Skeletal muscle cell (primary cell): ENCODE measurements around the gene PRRC1.
"Not testable (repeated sequence)": the region's sequence is repeated elsewhere in the genome, so short reads cannot be mapped to it uniquely, and the experiment has no call there.

Experiments
- DNase-seq: peaks from one replicate; pipeline ENCODE4 v3.0.0-alpha.2; 2010; ENCODE audit warnings: low read depth
- H3K4me3 ChIP-seq: 2 replicates; pipeline ENCODE4 v1.5.1; 2011; ENCODE audit warnings: low read depth, mild to moderate bottlenecking, control low read depth, low read length, moderate library complexity

The PRRC1 gene

GRCh38 chr5:127536687-127537086 is 19.2 kb downstream of the PRRC1 start:
- DNase-seq, result no peak
- no peak overlapping the region for H3K4me3 ChIP-seq

DNA sequence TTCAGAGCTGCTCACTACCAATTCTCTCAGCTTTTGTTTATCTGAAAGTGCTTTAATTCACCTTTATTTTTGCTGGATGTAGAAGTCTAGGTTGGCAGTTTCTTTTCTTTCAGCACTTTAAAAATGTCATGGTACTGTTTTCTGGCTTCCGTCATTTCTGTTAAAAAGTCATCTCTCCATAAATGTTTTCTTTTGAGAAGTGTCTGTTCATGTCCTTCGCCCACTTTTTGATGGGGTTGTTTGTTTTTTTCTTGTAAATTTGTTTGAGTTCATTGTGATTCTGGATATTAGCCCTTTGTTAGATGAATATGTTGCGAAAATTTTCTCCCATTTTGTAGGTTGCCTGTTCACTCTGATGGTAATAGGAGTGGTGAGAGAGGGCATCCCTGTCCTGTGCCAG is 23.1 kb downstream of the PRRC1 start:
- not testable (repeated sequence) for DNase-seq, H3K4me3 ChIP-seq

- DNase-seq, result not testable (repeated sequence)
These were observed 27.8 kb downstream of the PRRC1 start for GRCh38 chr5:127545249-127545648.

DNA sequence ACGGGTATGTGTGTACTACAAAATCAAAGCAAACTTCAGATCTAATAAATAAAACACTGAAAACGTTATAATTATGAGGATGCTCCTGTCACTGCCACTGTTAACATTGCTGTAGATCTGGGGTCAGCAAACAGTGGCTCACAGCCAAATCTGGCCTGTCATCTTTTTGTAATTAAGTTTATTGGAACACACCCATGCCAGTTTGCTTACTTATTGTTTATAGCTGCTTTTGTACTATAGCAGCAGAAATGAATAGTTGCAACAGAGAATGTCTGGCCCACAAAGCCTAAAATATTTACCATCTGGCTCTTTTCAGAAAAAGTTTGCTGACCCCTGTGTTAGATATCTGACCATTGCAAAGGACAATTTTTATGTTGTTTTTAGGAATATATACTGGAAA is 32.1 kb downstream of the PRRC1 start:
- DNase-seq, result no peak
- H3K4me3 ChIP-seq, result no peak overlapping the region

More at GRCh38 chr5:127545249-127545648, 27.8 kb downstream of the PRRC1 start:
- H3K4me3 ChIP-seq, result not testable (repeated sequence)

GRCh38 chr5:127550652-127551409 is 33.4 kb downstream of the PRRC1 start:
- no peak for DNase-seq
- no peak overlapping the region for H3K4me3 ChIP-seq

- DNase-seq, result no peak
- no peak overlapping the region for H3K4me3 ChIP-seq
These were observed 34.1 kb downstream of the PRRC1 start for GRCh38 chr5:127551410-127552041.

DNA sequence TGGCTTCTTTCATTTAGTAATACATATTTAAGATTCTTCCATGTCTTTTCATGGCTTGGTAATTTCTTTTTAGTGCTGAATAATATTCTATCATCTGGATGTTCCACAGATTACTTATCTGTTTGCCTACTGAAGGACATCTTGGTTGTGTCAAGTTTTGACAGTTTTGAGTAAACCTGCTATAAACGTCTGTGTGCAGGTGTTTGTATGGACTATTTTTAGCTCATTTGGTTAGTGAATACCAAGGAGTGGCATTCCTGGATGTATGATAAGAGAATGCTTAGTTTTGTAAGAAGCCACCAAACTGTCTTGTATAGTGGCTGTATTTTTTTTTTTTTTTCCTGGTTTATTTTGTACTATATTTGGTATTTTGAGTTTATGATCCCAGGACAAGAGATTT is 38.4 kb downstream of the PRRC1 start:
- DNase-seq, result no peak
- H3K4me3 ChIP-seq, result no peak overlapping the region

DNA sequence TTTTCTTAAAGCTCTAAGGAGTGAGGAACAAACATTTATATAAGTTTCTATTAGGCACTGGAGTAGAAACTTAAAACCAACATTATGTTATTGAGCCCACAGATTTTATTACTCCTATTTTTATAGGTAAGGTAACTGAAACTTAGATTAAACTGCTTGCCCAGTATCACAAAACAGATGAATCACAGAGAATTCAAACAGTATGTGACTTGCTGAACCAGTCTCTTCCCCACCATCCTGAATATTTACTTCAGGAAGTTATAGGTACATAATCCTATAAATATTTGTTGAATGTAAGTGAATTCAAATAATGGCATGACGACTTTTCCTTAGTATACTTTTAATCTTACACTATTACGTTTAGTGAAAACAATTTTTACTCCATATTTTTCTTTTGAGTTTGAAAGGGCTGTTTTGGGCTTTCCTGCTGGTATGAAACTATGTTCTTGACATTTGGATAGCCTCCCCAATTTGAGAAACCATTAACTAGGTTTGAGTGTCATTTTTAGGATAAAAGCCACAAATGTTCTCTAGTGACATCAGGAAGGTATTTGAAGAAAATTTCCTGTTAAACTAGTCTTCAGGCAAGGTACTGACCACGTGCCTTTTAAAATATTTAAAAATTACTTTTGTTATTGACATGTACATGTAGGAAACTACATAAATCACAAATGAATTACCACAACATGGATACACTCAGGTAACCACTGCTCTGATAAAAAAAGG is 39.3 kb downstream of the PRRC1 start:
- no peak overlapping the region for H3K4me3 ChIP-seq
- no peak for DNase-seq

DNA sequence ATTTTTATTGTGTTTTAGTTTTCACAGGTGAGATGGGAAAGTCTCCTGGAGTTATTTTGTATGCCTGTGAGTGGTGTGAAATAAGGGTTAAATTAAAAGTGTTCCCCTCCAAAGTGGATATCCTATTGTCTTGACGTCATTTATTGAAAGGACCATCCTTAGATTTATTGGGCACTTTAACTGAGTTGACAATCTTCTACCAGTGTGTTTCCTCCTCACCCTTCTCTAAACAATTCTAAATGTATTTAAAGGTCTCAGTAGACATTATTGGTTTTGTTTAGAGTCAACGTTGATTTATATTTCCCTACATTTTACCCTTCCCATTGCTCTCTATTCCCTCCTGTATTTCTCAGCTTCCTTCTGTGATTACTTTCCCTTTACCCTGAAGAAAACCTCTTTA is 40.8 kb downstream of the PRRC1 start:
- no peak for DNase-seq

GRCh38 chr5:127561254-127561653 is 43.8 kb downstream of the PRRC1 start:
- no peak overlapping the region for H3K4me3 ChIP-seq
- peak; percentile 6 for DNase-seq

More for the DNA sequence above, 40.8 kb downstream of the PRRC1 start:
- H3K4me3 ChIP-seq, result no peak overlapping the region

DNA sequence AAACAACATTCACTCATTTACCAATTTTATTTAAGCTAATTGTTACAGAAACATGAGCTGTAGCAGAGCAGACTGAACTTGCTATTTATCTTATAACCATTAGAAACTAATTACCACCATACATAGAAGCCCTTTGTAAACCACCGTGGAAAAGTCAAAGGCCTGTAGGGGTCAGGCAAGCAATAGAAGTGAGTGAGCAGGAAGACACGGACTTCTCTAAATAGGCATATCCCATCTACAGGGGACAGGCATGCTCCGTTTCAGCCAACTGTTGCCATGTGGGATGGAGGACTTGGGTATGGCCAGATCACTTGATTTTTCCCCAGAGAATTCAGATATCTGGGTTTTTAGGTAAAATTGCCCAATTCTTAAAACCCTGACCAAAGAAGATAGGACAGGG is 44.8 kb downstream of the PRRC1 start:
- no peak overlapping the region for H3K4me3 ChIP-seq
- DNase-seq, result no peak

- H3K4me3 ChIP-seq, result no peak overlapping the region
- DNase-seq, result no peak
These were observed 45.7 kb downstream of the PRRC1 start for GRCh38 chr5:127563136-127563535.

- no peak overlapping the region for H3K4me3 ChIP-seq
- DNase-seq, result peak; percentile 11
These were observed 46.7 kb downstream of the PRRC1 start for GRCh38 chr5:127564002-127564769.

DNA sequence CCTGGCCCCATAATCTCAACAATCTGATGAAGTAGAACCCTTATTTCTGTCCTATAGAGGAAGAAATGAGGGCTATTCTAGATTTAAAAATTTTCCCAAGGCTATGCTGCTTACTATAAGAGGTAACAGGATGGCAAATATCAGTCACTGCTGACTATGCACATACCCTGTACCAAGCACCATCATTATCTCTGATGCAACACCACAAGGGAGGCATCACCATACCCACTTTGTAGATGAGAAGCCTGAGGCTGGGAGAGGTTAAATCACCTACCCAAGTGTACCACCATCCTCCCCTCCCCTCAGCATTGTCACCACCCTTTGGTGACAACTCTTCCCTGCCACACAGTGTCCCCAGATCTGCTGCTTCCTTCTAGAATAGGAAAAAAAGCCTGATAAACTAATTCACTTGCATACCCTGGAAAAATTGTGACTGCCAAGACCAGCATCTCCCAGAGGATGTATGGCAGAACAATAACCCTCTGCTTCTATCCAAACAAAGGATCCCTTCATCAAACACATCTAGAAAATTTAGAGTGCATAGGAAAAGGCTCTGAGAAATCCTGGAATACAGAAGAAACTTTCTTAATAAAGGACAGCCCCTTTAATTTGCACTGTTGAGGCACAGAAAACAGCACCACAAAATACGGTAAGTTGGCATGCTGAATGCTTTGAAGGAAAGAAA is 48.3 kb downstream of the PRRC1 start:
- no peak overlapping the region for H3K4me3 ChIP-seq
- DNase-seq, result no peak

DNA sequence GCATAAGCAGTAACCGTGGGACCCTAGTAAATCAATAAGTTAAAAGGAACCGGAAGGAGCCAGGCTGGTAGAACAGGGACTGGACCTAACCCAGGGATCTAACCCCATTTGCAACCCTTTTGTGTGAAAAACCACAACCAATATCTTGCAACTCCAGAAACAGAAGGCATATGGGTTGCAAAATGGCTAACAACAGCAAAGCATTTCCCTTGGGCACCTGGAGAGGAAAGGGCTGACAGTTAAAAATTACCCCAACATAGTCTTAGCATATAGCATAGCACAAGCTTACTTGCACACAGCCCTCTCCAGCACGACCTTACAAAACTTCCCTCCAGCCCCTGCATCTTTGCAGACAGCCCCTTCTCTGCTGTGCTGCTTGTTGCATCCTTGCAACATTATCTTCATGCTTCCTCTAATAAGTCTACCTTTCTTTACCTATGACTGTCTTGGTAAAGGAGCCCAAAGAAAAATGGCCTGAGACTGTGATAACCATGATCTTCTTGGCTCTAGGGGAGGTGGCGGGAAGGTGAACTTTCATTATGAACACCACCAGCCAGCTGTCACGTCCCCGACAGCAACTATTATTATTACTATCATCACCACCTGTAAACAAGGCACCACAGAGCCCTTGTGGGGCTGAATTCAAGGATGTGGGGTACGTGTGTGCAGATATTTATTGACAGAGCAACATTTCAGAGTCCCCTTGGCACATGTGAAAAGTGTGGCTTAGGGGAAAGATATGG is 49.8 kb downstream of the PRRC1 start:
- DNase-seq, result no peak
- H3K4me3 ChIP-seq, result no peak overlapping the region

- no peak for DNase-seq
- no peak overlapping the region for H3K4me3 ChIP-seq
These were observed 50.7 kb downstream of the PRRC1 start for GRCh38 chr5:127568166-127568565.

GRCh38 chr5:127569471-127569870 is 52.0 kb downstream of the PRRC1 start:
- not testable (repeated sequence) for H3K4me3 ChIP-seq

GRCh38 chr5:127571314-127572131 is 54.1 kb downstream of the PRRC1 start:
- DNase-seq, result no peak
- H3K4me3 ChIP-seq, result no peak overlapping the region

More at GRCh38 chr5:127569471-127569870, 52.0 kb downstream of the PRRC1 start:
- not testable (repeated sequence) for DNase-seq
